K562 (cell line): ENCODE results near the gene PSRC1. TPM values are rescaled to one million over a fixed set of nuclear protein-coding genes. Genes with fewer than 3 reads are reported as not detected.

Source experiments
- ARID2 ChIP-seq: fragments of 450-650 bp; IDR thresholded peaks from 2 replicates; pipeline ENCODE4 v1.6.1; 2017; ENCODE audit warnings: antibody characterized with exemption, mild to moderate bottlenecking
- CBFA2T3 ChIP-seq: fragments of 450-650 bp; IDR thresholded peaks from 2 replicates; pipeline ENCODE4 v1.6.1; 2017
- CC2D1A ChIP-seq: fragments of 450-650 bp; IDR thresholded peaks from 2 replicates; pipeline ENCODE4 v1.6.1; 2017; ENCODE audit warnings: mild to moderate bottlenecking
- CHD2 ChIP-seq: IDR thresholded peaks from 2 replicates; pipeline ENCODE4 v1.6.1; 2011; ENCODE audit warnings: low read depth, low read length
- CXXC5 ChIP-seq: fragments of 250-450 bp; sonication (Bioruptor Pico); IDR thresholded peaks from 2 replicates; pipeline ENCODE4 v1.8.0; 2022; ENCODE audit warnings: inconsistent platforms, mild to moderate bottlenecking, moderate library complexity
- EHMT2 ChIP-seq: fragments of 450-650 bp; IDR thresholded peaks from 2 replicates; pipeline ENCODE4 v1.6.1; 2018; ENCODE audit warnings: antibody characterized with exemption
- ELF1 ChIP-seq: fragments of 200-800 bp; sonication (Bioruptor generic); IDR thresholded peaks from 2 replicates; pipeline ENCODE4 v1.6.1; 2016; ENCODE audit warnings: missing genetic modification characterization, missing compliant biosample characterization
- FIP1L1 ChIP-seq: fragments of 200-400 bp; formaldehyde crosslinking; IDR thresholded peaks from 2 replicates; pipeline ENCODE4 v1.6.1; 2018; ENCODE audit warnings: mild to moderate bottlenecking, low read depth, low read length; ENCODE audit not compliant: poor library complexity, severe bottlenecking
- GABPB1 ChIP-seq: sonication (generic); formaldehyde crosslinking; IDR thresholded peaks from 2 replicates; pipeline ENCODE4 v1.8.0; 2022; ENCODE audit warnings: mild to moderate bottlenecking, missing genetic modification reagents
- GTF2A2 ChIP-seq: IDR thresholded peaks from 2 replicates; pipeline ENCODE4 v1.6.1; 2016; ENCODE audit warnings: mild to moderate bottlenecking, missing genetic modification characterization, missing compliant biosample characterization
- HDAC2 ChIP-seq: fragments of 450-650 bp; IDR thresholded peaks from 2 replicates; pipeline ENCODE4 v1.6.1; 2016; ENCODE audit warnings: mild to moderate bottlenecking
- MNT ChIP-seq, 2 experiments: fragments of 450-650 bp; conservative IDR thresholded peaks; 2 replicates each; pipeline ENCODE4 v1.6.1; 2017; ENCODE audit warnings: mild to moderate bottlenecking in 2 of 2, moderate library complexity in 2 of 2
- MTA3 ChIP-seq: fragments of 450-650 bp; formaldehyde crosslinking; IDR thresholded peaks from 2 replicates; pipeline ENCODE4 v1.6.1; 2017; ENCODE audit warnings: mild to moderate bottlenecking, borderline replicate concordance
- NR3C1 ChIP-seq: sonication (generic); formaldehyde crosslinking; IDR thresholded peaks from 2 replicates; pipeline ENCODE4 v1.8.1; 2022; ENCODE audit warnings: missing genetic modification reagents
- NRF1 ChIP-seq, 2 experiments: fragments of 450-650 bp; IDR thresholded peaks in 1 of 2; conservative IDR thresholded peaks in 1 of 2; 2 replicates each; pipeline ENCODE4 v1.6.1; 2014; ENCODE audit warnings: mild to moderate bottlenecking in 2 of 2
- POLR2A ChIP-seq: fragments of 450-650 bp; conservative IDR thresholded peaks from 2 replicates; pipeline ENCODE4 v1.6.1; 2016
- RCOR1 ChIP-seq, 2 experiments: IDR thresholded peaks; 2 replicates each; pipeline ENCODE4 v1.6.1; 2012; ENCODE audit warnings: low read depth in 2 of 2, low read length in 2 of 2, borderline replicate concordance in 1 of 2, improper control_type of control experiment in 1 of 2
- SLC30A9 ChIP-seq: fragments of 250-450 bp; sonication (Bioruptor Pico); IDR thresholded peaks from 2 replicates; pipeline ENCODE4 v1.8.0; 2022; ENCODE audit warnings: mild to moderate bottlenecking, moderate library complexity
- SMARCA4 ChIP-seq: fragments of 450-650 bp; IDR thresholded peaks from 2 replicates; pipeline ENCODE4 v1.6.1; 2016
- TBP ChIP-seq: optimal IDR thresholded peaks from 2 replicates; pipeline ENCODE3; 2011; ENCODE audit warnings: low read depth, low read length, improper control_type of control experiment
- TFAP4 ChIP-seq: sonication (generic); formaldehyde crosslinking; IDR thresholded peaks from 2 replicates; pipeline ENCODE4 v1.8.0; 2022; ENCODE audit warnings: missing genetic modification reagents, mild to moderate bottlenecking, moderate library complexity, borderline replicate concordance
- ZNF589 ChIP-seq: fragments of 200-800 bp; sonication (Bioruptor generic); IDR thresholded peaks from 2 replicates; pipeline ENCODE4 v1.6.1; 2016; ENCODE audit warnings: low read depth, missing genetic modification characterization, missing compliant biosample characterization
- ZNF639 ChIP-seq, 2 experiments: fragments of 200-800 bp in 1 of 2; sonication (Bioruptor generic) in 1 of 2; sonication (generic) in 1 of 2; formaldehyde crosslinking in 1 of 2; IDR thresholded peaks in 1 of 2; conservative IDR thresholded peaks in 1 of 2; 2 replicates each; pipeline versions ENCODE4 v1.5.0 to v1.6.1; 2016 to 2020; ENCODE audit warnings: missing compliant biosample characterization in 1 of 2, missing genetic modification characterization in 1 of 2, missing genetic modification reagents in 1 of 2
- ZNF780A ChIP-seq: fragments of 250-450 bp; sonication (Bioruptor Pico); IDR thresholded peaks from 2 replicates; pipeline ENCODE4 v1.5.0; 2021; ENCODE audit warnings: mild to moderate bottlenecking
- polyA plus RNA-seq, 8 experiments: library from polyadenylated mRNA; depleted of rRNA in 4 of 8; stranded (reverse) in 5 of 8; unstranded in 3 of 8; fragments of >200 nt; fragmentation: Nextera tagmentation in 2 of 8; fragmentation: Illumina TruSeq in 1 of 8; extraction: Ambion mirVana in 2 of 8; extraction: Trizol in 1 of 8; gene quantifications; 2 replicates each; pipeline versions ENCODE4 v1.2.1 to v1.2.3, GENCODE V29; 2011 to 2014; ENCODE audit warnings: inconsistent platforms in 1 of 8, missing spikeins in 1 of 8
- total RNA-seq, 7 experiments: library from RNA; depleted of rRNA in 6 of 7; stranded (reverse); fragments of >200 nt in 6 of 7; fragmentation: Illumina TruSeq in 2 of 7; extraction: Trizol in 2 of 7; gene quantifications; 2 replicates each; pipeline versions ENCODE4 v1.2.1 to v1.2.3, GENCODE V29; 2011 to 2021; ENCODE audit warnings: low replicate concordance in 1 of 7

The PSRC1 gene
- total and polyA plus RNA-seq, 9 of the 15 experiments (the other 6 are each of a cell fraction or from before 2014, with no cell fraction given): 6.5 to 65.2 (median 39.3) TPM

GRCh38 chr1:109254621-109255096, 28.3 kb downstream of the PSRC1 start (continued):
- TF ChIP-seq CHD2 (0 out of 2 replicates have a peak, but pooled peaks have one; percentile 14), SLC30A9 (CRISPR knock-in tag) (no peak), ARID2 (peak; percentile 66; the same call in 1 of the 2 replicates), CBFA2T3 (peak; percentile 1; the same call in 1 of the 2 replicates), RCOR1 (IDR thresholded peaks at IDR 0.05; ENCODE audit: borderline replicate concordance in 1 of 2, low read depth in 2 of 2, low read length in 2 of 2) (peak in 1 of 2 experiments; percentile 41; a peak in 1 of 4 replicates), GABPB1 (CRISPR knock-in tag) (peak; percentile 98), ELF1 (peak; percentile 82), HDAC2 (peak; percentile 75), NR3C1 (CRISPR knock-in tag) (no peak), NRF1 (conservative IDR thresholded peaks at IDR 0.05 in 1 of 2, IDR thresholded peaks at IDR 0.05 in 1 of 2) (peak in 1 of 2 experiments; percentile 16; a peak in 1 of 4 replicates), EHMT2 (0 out of 2 replicates have a peak, but pooled peaks have one; percentile 48), FIP1L1 (no peak), POLR2A (0 out of 2 replicates have a peak, but pooled peaks have one; percentile 16), SMARCA4 (peak; percentile 47; the same call in 1 of the 2 replicates), TFAP4 (CRISPR knock-in tag) (peak; percentile 68; the same call in 1 of the 2 replicates), MNT (conservative IDR thresholded peaks at IDR 0.05) (peak in 1 of 2 experiments; percentile 64; a peak in 2 of 4 replicates), TBP (peak; percentile 10), ZNF639 (CRISPR knock-in tag; conservative IDR thresholded peaks at IDR 0.05 in 1 of 2, IDR thresholded peaks at IDR 0.05 in 1 of 2) (0 out of 4 replicates have a peak, but pooled peaks of 1 of the 2 experiments have one; percentile 27), CC2D1A (no peak), MTA3 (peak; percentile 65; the same call in 1 of the 2 replicates), CXXC5 (peak; percentile 17), ZNF589 (CRISPR knock-in tag) (peak; percentile 70; the same call in 1 of the 2 replicates), GTF2A2 (no peak), ZNF780A (CRISPR knock-in tag) (no peak)
